GM18526 (cell line): ENCODE data around the gene MCF2L.

Experiments used
- POLR2A ChIP-seq: IDR thresholded peaks from 3 replicates; pipeline ENCODE4 v1.6.1; 2011; ENCODE audit not compliant: insufficient read length; ENCODE audit errors: extremely low read depth

Gene MCF2L

DNA sequence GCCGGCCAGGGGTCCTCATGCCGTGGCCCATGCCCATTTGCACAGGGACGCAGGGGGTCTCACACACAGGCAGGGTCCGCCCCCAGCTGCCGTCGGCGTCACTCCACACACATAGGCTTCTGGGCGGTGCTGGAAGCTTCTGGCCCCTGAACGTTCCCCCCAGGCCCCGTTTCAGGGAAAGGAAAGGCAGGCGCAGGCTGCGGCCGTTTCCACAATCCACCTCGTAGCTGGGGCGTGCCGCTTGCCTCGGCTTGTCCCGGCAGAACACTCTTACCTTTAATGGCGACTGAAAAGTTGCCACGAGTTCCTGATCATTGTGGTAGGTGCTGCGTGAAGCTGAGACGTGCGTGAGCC is 53.4 kb downstream of the MCF2L start:
- TF ChIP-seq POLR2A, result no peak

DNA sequence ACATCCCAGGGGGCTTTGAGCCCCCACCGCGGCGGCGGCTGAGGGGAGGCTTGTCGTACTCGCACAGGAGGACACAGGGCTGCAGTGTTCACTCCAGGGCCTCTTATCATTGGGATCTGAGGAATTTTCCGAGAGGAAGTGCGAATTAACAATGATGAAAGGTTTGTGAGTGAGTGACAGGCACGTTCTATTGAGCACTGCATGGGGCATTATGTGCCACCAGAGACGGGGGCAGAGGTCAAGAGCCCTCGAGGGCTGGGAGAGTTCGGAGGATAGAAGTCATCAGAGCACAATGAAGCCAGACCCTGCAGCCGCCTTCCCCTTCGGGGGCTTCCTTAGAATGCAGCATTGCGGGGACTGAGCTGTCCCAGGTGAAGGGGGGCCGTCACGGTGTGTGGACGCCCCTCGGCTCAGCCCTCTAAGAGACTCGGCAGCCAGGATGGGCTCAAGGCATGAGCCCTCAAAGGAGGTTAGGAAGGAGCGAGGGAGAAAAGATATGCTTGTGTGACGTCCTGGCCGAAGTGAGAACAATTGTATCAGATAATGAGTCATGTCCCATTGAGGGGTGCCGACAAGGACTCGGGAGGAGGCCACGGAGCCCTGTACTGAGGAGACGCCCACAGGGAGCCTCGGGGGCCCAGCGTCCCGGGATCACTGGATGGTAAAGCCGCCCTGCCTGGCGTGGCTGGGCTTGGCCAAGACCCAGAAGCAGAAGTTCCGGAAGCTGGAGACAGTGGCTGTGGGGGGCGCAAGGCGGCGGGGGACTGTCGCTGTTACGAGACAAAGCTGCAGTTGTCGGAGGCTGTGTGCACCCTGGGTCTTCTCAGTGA is 53.9 kb downstream of the MCF2L start:
- no peak for TF ChIP-seq POLR2A

GRCh38 chr13:113023694-113024430 is 54.8 kb downstream of the MCF2L start:
- TF ChIP-seq POLR2A, result no peak

DNA sequence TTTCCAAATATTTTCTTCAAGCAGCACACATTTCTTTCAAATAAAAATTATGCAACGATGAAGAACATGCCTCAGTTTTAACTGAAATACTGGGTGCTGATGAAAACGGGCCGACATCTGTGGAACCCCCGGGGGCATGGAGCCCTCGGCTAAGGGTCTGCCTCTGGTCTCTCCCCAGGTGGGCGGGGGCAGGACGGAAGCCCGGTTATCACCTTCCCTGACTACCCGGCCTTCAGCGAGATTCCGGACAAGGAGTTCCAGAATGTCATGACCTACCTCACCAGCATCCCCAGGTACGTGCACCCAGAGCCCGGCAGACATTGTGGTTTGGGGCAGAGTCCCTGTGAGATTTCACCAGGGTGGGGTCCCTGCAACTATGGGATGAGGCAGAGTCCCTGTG is 55.5 kb downstream of the MCF2L start:
- no peak for TF ChIP-seq POLR2A

GRCh38 chr13:113026391-113026910 is 57.4 kb downstream of the MCF2L start:
- no peak for TF ChIP-seq POLR2A

DNA sequence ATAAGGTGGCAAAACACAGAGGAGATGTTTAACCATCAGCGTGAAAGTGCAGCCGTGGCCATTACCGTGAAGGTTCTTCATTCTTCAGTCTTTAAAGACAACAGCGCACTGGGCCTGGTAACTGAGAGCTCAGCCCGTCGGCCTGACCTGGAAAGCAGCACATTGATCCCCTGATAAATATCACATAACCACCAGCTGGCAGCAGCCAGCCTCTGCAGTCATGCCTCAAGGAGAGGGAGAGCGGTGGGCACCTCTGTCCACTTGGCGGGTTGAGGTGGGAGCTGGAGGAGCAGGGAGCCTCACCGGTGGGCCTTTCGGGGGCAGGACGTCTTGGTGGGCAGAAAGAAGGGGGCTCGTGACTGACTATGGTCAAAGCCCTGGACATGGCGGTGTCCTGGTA is 58.1 kb downstream of the MCF2L start:
- no peak for TF ChIP-seq POLR2A

DNA sequence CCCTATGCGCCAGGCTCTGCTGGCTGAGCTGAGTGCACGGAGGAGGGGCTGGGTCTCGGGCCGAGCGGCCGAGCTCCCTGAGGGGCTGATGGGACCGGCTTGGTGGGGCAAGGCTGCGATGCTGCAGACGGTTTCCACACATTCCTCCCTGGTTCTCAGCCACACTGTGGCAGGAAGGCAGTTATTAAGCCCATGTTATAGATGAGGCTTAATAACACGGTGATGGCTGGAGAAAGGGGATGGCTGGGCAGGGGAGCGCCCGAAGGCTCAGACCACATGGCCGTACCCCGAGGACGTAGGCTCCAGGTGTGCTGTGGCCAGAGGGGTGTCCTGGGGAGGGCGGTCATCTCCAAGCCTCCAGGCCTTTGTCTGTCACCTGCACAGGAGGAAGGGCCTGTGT is 58.6 kb downstream of the MCF2L start:
- no peak for TF ChIP-seq POLR2A

GRCh38 chr13:113028336-113029060 is 59.5 kb downstream of the MCF2L start:
- TF ChIP-seq POLR2A, result no peak

DNA sequence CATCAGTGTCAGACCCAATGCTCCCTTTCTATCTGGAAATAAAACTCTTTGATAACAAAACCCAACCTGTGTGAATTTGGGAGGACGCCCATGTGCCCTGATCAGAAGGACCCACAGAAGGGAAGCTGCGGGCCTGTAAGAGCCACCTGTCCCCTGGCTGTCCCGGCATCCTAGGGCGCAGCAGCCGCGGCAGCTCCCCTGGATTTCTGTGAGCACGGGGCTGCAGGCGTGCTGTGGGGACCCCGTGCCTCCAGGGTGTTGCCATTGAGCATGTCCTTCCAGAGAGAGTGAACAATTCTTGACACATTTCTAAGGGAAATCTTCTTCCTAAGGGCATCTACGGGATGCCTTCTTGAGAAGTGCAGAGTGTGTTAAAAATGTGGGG is 60.0 kb downstream of the MCF2L start:
- TF ChIP-seq POLR2A, result no peak

DNA sequence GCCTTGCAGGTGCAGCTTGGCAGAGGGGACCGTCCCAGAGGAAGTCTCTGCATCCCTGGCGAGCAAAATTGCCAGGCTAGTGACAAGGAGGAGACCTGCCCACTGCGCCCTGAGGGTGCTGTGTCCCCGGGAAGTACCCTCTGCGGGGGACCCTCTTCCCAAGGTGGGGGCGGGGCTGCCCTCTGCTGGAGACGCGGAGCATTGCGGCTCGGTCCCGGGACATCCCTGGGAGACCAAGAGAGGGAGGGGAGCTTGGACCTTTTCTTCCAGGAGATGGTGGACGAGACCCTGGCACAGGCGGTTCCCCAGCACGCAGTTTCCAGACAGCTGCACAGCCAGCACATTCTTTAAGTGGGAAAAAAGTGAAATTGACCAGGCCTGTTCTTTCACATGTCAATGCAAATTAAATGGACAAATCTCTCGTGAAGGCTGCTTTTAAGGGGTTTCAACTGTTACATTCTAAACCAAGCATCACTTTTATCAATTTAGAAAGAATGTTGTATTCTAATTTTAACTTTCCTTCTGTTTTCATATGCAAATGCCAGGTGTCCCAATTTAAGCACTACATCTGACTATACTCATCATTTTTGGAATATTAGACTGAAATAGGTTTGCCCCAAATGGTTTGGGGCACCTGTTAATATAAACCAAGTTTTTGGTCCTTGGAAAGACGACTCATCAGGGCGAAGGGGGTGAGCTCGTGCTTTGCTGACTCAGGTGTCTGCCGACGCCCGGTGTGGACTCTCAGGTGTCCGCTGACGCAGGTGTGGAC is 60.7 kb downstream of the MCF2L start:
- TF ChIP-seq POLR2A, result no peak

DNA sequence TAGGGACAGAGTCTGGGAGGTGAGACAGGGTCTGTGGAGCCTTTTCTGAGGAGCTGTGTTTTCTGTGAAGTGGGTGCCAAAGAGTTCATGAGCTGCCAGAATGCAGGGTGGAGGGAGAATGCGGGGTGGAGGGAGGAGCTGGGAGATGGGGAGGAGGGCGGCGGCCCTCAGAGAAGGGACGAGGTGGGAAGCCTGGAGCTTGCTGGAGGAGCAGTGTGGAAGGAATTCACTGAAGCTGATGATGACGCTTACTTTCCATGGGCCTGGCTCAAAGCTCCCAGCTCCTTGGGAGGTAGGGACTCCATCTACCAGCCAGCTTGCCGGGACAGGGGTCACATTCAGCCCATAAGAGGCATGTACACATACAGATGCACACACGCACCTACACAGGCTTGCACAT is 62.5 kb downstream of the MCF2L start:
- TF ChIP-seq POLR2A, result no peak

- no peak for TF ChIP-seq POLR2A
Observed at GRCh38 chr13:113032291-113032690, 63.3 kb downstream of the MCF2L start.

GRCh38 chr13:113033054-113033850 is 64.2 kb downstream of the MCF2L start:
- TF ChIP-seq POLR2A, result no peak
